Stimulated activated CD4-positive, alpha-beta T cell treated with anti-CD3 and anti-CD28 coated beads, Interleukin-4, amount 100 ng/mL, for 24 hours (primary cell): ENCODE data around the gene XAGE3.

ENCODE experiments used
- DNase-seq: peaks from one replicate; pipeline ENCODE4 v3.0.0-alpha.2; 2020

Gene XAGE3

DNA sequence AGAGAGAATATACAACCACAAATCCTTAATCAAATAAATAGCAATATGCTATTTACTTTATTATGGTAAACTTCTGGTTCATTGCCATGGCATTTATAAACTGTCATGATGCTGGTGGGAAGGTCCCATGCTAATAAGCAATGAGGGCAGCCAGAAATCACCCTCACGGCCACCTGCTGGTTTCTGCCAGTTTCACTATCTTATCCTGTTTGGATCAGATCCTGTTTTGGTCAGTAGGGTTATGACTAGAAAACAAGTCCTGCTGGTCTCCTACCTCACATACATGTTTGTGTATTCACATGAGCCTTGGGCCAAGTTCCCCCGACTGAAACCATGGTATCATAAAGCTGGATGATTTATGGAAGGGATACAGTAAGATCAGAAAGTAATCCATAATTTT is 28.7 kb downstream of the XAGE3 start:
- DNase-seq = no peak

DNA sequence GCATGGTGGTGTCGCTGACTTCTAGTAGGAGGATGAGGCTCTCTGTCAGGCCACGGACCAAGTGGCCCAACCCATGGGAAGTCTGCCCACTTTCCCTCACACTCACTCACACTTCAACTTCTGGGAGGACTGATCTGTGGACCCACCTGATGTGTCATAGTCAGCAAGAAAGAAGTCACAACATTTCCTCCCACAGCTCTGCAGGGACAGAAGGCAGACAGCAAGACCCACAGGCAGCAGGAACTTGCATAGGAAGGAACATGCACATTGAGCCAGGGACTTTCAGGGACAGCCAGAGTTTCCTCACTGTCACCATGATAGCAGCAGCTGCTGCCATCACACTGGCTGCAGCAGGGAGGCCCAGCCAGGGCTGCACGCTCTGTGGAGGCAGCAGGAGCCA is 37.3 kb downstream of the XAGE3 start:
- no peak for DNase-seq

GRCh38 chrX:52824608-52825007 is 43.3 kb downstream of the XAGE3 start:
- no peak for DNase-seq

DNA sequence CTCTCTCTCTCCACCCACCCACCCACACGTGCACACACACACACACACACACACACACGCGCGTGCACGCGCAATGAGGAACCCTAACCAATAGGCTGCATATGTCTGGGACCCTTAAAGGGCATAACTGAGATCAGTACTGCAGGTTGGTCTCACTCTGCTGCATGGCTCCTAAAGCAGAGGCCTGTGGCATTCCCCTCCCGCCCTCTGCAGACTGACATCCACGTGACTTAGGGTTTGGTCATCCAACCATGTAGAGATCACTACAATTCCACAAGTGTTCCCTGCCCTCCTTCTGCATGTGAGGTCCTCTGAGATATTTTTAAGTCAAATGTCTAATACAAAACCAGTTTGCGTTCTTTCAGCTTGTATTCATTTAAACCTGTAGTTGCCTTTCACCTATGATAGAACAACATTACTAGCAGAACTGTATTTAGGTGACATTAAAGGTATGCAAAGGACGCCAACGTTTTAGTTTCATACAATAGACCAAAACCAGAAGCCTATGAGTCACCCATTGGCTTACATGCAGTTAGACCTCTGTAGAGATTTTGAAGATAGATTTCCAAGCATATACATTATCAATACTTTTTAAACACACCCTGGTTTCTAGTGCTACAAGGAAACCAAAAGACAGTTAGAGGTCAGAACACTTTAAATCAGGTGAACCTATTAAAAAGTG is 46.7 kb downstream of the XAGE3 start:
- DNase-seq = no peak

DNA sequence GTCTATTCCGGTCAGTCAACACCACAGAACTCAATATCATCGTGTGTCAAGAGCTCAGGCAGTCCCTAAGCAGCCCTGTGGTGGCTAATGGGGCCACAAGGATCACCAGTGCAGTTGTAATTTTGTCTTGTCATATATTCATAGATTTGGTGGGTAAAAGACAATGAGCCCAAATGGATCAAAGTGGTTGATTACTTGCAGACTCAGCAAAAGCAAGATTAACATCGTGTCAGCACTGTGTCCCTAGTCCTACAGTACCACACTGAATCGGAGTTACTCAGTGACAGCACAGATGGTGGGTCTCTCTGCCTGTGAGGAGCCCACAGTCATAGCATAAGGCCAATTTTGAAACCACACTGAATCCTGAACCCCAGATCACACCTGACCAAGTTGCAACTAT is 48.1 kb downstream of the XAGE3 start:
- DNase-seq = no peak
